Calu3 (cell line): ENCODE data around the gene GFPT2. TPM values are rescaled to one million over a fixed set of nuclear protein-coding genes. Genes with fewer than 3 reads are reported as not detected.

Experiments used
- Bru-seq: library from RNA; stranded (reverse); fragments of 400-500 nt; gene quantifications from one replicate; lab custom pipeline; 2021; lab: Mats Ljungman, UMichigan
- BruChase-seq, 2 experiments: library from RNA; stranded (reverse); fragments of 400-500 nt; gene quantifications; one replicate each; lab custom pipeline; 2021; lab: Mats Ljungman, UMichigan
- BruUV-seq: library from RNA; stranded (reverse); fragments of 400-500 nt; replicated peaks from 2 replicates; lab custom pipeline; 2021; lab: Mats Ljungman, UMichigan
- CTCF ChIA-PET: fragments of 300-600 bp; sonication (Branson Sonifier 250); formaldehyde crosslinking; loops from one replicate; lab custom pipeline; 2022; ENCODE audit warnings: antibody characterized with exemption; lab: Charles Lee
- DNase-seq: peaks from one replicate; pipeline ENCODE4 v3.0.0; 2022
- H3K27ac Mint-ChIP-seq: one replicate; pipeline ENCODE4 v1.8.0; 2022; ENCODE audit warnings: mixed read lengths; ENCODE audit not compliant: unreplicated experiment
- H3K27me3 Mint-ChIP-seq: one replicate; pipeline ENCODE4 v1.8.0; 2022; ENCODE audit warnings: mixed read lengths; ENCODE audit not compliant: unreplicated experiment
- H3K36me3 Mint-ChIP-seq: one replicate; pipeline ENCODE4 v1.8.0; 2022; ENCODE audit warnings: mild to moderate bottlenecking, moderate library complexity, mixed read lengths; ENCODE audit not compliant: insufficient read depth, unreplicated experiment
- H3K4me1 Mint-ChIP-seq: one replicate; pipeline ENCODE4 v1.8.0; 2022; ENCODE audit warnings: mild to moderate bottlenecking, low read depth, mixed read lengths; ENCODE audit not compliant: unreplicated experiment
- H3K4me3 Mint-ChIP-seq: one replicate; pipeline ENCODE4 v1.8.0; 2022; ENCODE audit warnings: mild to moderate bottlenecking, low read depth, moderate library complexity, mixed read lengths; ENCODE audit not compliant: unreplicated experiment
- H3K9me3 Mint-ChIP-seq: one replicate; pipeline ENCODE4 v1.8.0; 2022; ENCODE audit warnings: low read depth, mixed read lengths; ENCODE audit not compliant: unreplicated experiment
- intact Hi-C: fragments of 100-400 bp; cut with micrococcal nuclease; formaldehyde crosslinking; loops from one replicate; pipeline ENCODE4 v1.10.0; 2022; ENCODE audit not compliant: unreplicated experiment
- long read RNA-seq: library from polyadenylated mRNA; stranded (forward); transcript quantifications from one replicate; pipeline ENCODE4 v2.0.0, GENCODE V29; 2022
- total RNA-seq: library from RNA; stranded (reverse); gene quantifications from 2 replicates; pipeline ENCODE4 v1.2.3, GENCODE V29; 2022
- TF ChIP-seq, protein P1 (sequence below): fragments of 200-600 bp; IDR thresholded peaks from one replicate; pipeline ENCODE4 v1.8.0; 2022; ENCODE audit warnings: antibody characterized with exemption; ENCODE audit not compliant: unreplicated experiment

The GFPT2 gene
- 0.12 TPM in 1 of 2 replicates, not detected in the other for total RNA-seq
- percentile 8 among the genes with signal in this experiment for Bru-seq, nascent RNA
- BruChase-seq, experiment 1, labeled RNA remaining after a 6-hour chase, result percentile 11 among the genes with signal in this experiment
- BruChase-seq, experiment 2, labeled RNA remaining after a 2-hour chase, result percentile 11 among the genes with signal in this experiment
- long read RNA-seq, result 0 reads

DNA sequence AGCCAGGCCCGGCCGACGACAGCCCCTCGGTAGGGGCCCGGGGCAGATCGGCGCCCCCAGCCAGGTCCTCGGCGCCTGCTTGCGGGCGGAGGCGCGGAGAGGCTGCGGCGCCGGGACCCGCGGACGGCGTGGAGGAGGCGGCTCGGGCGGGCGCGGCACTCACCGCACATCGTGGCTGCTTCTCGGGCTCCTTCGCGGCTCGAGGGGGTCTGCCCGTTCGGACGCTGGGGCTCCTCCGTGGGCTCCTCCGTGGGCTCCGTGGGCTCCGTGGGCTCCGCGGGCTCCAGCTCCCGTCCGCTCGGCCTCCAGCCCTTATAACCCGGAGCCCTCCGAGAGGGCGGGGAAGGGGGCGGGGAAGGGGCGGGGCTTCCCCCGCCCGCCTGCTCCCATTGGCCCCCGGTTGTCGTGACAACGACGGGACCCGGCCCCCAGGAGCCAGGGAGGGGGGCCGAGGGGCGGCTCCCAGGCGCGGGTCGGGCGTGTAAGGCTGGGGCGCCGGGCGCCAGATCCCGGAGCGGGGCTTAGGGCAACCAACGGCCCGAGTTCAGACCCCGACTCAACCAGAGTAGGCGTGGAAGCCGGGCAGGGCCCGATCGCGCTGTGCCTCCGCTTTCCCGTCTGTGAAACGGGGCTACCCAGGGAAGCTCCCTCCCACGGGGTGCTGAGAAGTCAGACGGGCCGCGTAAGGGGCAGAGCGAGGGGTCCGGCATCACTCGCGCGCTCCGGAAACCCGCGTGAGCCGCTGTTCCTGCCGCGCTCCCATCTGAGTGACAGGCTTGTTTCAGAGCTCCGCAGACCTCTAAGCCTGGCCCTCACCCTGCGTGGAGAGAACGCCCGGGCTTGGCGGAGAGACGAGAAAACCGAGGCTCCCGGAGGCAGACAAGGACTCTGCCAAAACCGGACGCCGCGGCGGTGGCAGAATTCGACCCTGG, at the start of gene GFPT2:
TSS of gene GFPT2 (minus strand) at position 289 of the 932 bp plus-strand sequence. CDS start at position 170, 119 bp downstream.
- peak; percentile 78 for DNase-seq
- H3K27me3 Mint-ChIP-seq, result peaks cover 73% of the 10 kb centered on the region
- intact Hi-C loops, result no loop called here
- H3K36me3 Mint-ChIP-seq, result peaks cover 10% of the 10 kb centered on the region
- TF ChIP-seq, protein P1, sequence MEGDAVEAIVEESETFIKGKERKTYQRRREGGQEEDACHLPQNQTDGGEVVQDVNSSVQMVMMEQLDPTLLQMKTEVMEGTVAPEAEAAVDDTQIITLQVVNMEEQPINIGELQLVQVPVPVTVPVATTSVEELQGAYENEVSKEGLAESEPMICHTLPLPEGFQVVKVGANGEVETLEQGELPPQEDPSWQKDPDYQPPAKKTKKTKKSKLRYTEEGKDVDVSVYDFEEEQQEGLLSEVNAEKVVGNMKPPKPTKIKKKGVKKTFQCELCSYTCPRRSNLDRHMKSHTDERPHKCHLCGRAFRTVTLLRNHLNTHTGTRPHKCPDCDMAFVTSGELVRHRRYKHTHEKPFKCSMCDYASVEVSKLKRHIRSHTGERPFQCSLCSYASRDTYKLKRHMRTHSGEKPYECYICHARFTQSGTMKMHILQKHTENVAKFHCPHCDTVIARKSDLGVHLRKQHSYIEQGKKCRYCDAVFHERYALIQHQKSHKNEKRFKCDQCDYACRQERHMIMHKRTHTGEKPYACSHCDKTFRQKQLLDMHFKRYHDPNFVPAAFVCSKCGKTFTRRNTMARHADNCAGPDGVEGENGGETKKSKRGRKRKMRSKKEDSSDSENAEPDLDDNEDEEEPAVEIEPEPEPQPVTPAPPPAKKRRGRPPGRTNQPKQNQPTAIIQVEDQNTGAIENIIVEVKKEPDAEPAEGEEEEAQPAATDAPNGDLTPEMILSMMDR, result no peak
- BruUV-seq, result no TSS peak
- no peaks in the 10 kb centered on the region for H3K4me1 Mint-ChIP-seq
- peak within 1 kb of the TSS; percentile 60 for H3K4me3 Mint-ChIP-seq
- no peaks in the 10 kb centered on the region for H3K9me3 Mint-ChIP-seq
- H3K27ac Mint-ChIP-seq, result no peak within 1 kb of the TSS
- CTCF ChIA-PET, result interaction anchor here (0.7 to 1.4 kb wide), 2 partner anchors 24 to 29 kb away, joined by 4 to 8 read pairs; no protein-coding TSS in a partner anchor

DNA sequence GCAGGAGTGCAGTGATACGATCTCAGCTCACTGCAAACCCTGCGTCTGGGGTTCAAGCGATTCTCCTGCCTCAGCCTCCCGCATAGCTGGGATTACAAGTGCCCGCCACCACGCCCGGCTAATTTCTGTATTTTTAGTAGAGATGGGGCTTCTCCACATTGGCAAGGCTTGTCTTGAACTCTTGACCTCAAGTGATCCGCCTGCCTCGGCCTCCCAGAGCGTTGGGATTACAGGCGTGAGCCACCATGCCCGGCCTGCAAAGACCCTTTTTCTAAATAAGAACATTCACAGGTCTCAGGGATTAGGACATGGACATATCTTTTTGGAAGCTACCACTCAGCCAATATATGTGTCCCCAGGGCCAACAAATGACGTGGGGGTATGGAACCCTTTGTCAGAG, 49.6 kb upstream of the GFPT2 start:
- no peak overlapping the region for H3K4me3 Mint-ChIP-seq
- TF ChIP-seq, protein P1, result no peak
- no peak for DNase-seq
- CTCF ChIA-PET, result no interaction called here
- H3K27ac Mint-ChIP-seq, result no peak overlapping the region
- intact Hi-C loops, result no loop called here
- no TSS peak for BruUV-seq
- H3K27me3 Mint-ChIP-seq, result no peaks in the 10 kb centered on the region
- no peaks in the 10 kb centered on the region for H3K4me1 Mint-ChIP-seq
- H3K9me3 Mint-ChIP-seq, result peaks cover 4% of the 10 kb centered on the region
- H3K36me3 Mint-ChIP-seq, result no peaks in the 10 kb centered on the region

DNA sequence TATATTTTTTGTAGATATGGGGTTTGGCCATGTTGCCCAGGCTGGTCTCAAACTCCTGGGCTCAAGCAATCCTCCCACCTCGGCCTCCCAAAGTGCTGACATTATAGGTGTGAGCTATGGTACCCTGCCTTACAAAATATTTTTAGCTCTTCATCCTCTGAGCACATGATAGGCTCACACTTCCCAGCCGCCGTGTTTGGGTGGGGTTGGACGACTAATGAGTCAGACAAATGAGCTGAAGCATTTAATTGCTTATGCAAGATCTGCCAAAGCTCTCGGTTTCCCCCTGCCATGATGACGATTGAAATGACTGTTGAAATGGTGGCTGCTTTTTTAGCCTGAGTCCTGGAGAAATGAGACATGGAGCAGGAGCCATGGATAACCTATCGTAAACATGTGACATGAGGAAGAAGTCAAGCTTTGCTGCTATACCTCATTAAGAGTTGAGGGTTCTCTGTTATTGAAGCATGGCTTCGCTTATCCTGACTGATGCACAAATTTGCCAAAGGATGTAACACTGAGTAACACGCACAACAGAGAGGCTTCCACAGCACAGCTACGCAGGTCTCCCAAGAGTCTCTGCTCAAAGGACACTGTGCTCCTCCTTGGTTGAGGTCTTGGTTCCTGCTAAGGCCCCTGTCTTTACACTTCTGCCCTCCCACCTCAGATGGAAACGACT, 48.2 kb upstream of the GFPT2 start:
- intact Hi-C loops, result no loop called here
- BruUV-seq, result no TSS peak
- no peak for DNase-seq
- no peak overlapping the region for H3K4me3 Mint-ChIP-seq
- TF ChIP-seq, protein P1, result no peak
- H3K27me3 Mint-ChIP-seq, result no peaks in the 10 kb centered on the region
- H3K27ac Mint-ChIP-seq, result no peak overlapping the region
- H3K4me1 Mint-ChIP-seq, result no peaks in the 10 kb centered on the region
- no peaks in the 10 kb centered on the region for H3K36me3 Mint-ChIP-seq
- H3K9me3 Mint-ChIP-seq, result peaks cover 4% of the 10 kb centered on the region
- CTCF ChIA-PET, result interaction anchor here (1.0 kb wide), 1 partner anchor 112 kb away, joined by 3 read pairs; no protein-coding TSS in a partner anchor

DNA sequence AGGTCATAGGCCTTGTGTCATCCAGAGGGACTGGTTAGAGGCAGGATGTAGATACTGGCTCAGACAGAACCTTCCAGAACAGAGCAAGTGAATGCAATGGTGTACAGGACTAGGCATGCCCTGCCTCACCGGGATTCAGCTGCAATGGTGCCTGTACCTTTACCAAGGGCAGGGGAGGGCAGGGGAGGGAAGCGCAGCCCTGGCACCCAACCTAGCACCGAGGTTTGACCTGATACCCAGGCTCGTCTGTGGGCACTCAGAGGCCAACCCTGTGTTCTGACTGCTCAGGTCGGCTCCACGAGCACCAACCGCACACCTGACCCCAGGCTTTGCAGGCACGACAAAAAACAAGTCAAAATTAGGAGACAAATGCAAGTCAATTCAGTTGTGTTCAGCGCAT, 47.3 kb upstream of the GFPT2 start:
- CTCF ChIA-PET, result interaction anchor here (1.0 kb wide), 1 partner anchor 111 kb away, joined by 3 read pairs; no protein-coding TSS in a partner anchor
- no peaks in the 10 kb centered on the region for H3K4me1 Mint-ChIP-seq
- DNase-seq, result no peak
- H3K9me3 Mint-ChIP-seq, result peaks cover 4% of the 10 kb centered on the region
- peaks cover 7% of the 10 kb centered on the region for H3K27me3 Mint-ChIP-seq
- BruUV-seq, result no TSS peak
- H3K27ac Mint-ChIP-seq, result no peak overlapping the region
- intact Hi-C loops, result no loop called here
- TF ChIP-seq, protein P1, result no peak
- no peak overlapping the region for H3K4me3 Mint-ChIP-seq
- H3K36me3 Mint-ChIP-seq, result no peaks in the 10 kb centered on the region
